ENCODE results near the gene JUP.

The JUP gene

GRCh38 chr17:41748275-41748674, 38.2 kb downstream of the JUP start:
- DNase-seq: no peak

GRCh38 chr17:41741709-41742108, 44.8 kb downstream of the JUP start:
- DNase-seq: no peak

GRCh38 chr17:41740506-41740905, 46.0 kb downstream of the JUP start:
- no peak for DNase-seq

- DNase-seq: no peak
Measured at GRCh38 chr17:41739661-41740352, 46.7 kb downstream of the JUP start.

GRCh38 chr17:41738801-41739112, 47.8 kb downstream of the JUP start:
- DNase-seq: no peak

- DNase-seq: no peak
Measured at GRCh38 chr17:41738077-41738800, 48.3 kb downstream of the JUP start.

GRCh38 chr17:41737680-41738023, 48.9 kb downstream of the JUP start:
- no peak for DNase-seq

- no peak for DNase-seq
Measured at GRCh38 chr17:41736983-41737679, 49.4 kb downstream of the JUP start.

GRCh38 chr17:41735744-41736143, 50.8 kb downstream of the JUP start:
- no peak for DNase-seq

GRCh38 chr17:41734949-41735313, 51.6 kb downstream of the JUP start:
- DNase-seq: no peak

GRCh38 chr17:41734139-41734948, 52.2 kb downstream of the JUP start, which contains the start of gene HAP1:
Gene HAP1, minus strand, starts transcription at chr17:41734643. Its CDS starts 9 bp downstream, at chr17:41734634.
- no peak for DNase-seq

- DNase-seq: no peak
Measured at GRCh38 chr17:41733348-41734138, 53.0 kb downstream of the JUP start.

- no peak for DNase-seq
Measured at GRCh38 chr17:41731836-41732235, 54.7 kb downstream of the JUP start.

- no peak for DNase-seq
Measured at GRCh38 chr17:41730479-41730878, 56.0 kb downstream of the JUP start.

GRCh38 chr17:41728056-41728455, 58.5 kb downstream of the JUP start:
- no peak for DNase-seq

- no peak for DNase-seq
Measured at GRCh38 chr17:41725134-41725533, 61.4 kb downstream of the JUP start.

- no peak for DNase-seq
Measured at GRCh38 chr17:41724476-41725050, 61.9 kb downstream of the JUP start.

- no peak for DNase-seq
Measured at GRCh38 chr17:41723801-41724475, 62.6 kb downstream of the JUP start.

GRCh38 chr17:41722231-41722630, 64.3 kb downstream of the JUP start:
- no peak for DNase-seq

GRCh38 chr17:41718287-41718645, 68.2 kb downstream of the JUP start:
- DNase-seq: no peak

- no peak for DNase-seq
Measured at GRCh38 chr17:41717408-41718286, 68.9 kb downstream of the JUP start.
